ENCODE results near the gene WWOX.

Gene WWOX

DNA sequence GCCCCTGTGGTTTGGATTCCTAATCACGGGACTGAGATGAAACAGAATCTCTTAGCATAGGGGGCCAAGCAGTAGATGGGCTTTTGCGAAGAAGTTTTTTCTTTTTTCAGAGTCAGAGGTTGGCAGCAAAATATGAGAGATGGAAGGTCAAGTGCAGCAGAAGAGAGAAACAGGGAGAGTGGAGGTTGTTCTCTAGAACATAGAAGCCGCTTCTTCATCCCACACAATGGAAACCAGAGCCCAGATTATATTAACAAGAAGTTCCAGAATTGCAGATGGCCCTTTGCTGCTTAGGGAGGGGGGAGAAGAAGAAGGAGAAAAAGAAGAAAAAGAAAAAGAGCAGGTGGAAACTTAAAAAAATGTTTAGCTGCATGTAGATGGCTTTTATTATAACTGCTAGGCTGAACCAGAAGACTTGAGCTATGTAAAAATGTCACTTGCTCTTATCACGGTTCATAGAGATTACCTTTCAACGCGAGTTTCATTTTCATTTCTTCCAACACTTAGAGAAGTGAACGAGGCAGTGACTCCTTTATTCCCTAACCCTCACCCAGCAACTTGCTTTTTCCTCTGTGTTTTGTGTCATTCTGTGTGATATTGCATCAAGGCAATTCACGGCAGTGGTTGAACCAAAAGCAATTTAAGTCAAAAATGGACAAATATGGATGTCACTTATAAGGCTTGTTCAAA, 737.5 kb downstream of the WWOX start:
- no peak for DNase-seq

DNA sequence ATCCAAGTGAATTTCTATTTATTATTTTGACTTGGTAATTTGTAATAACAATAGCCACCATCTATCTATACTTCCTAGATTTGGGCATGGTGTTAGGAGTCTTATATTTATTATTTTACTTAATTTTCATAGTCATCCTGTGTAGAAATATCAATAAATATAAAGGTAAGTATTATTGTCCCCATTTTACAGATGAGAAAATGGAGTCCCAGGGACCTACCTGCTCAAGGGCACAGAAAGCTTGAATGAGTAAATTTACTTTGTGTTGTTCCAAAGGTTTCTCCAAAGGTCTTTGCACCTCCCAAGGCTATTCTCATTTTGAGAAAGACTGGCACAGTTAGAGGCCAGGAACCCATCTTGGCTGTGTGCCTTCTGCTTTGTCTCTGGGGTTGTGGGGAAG, 738.3 kb downstream of the WWOX start:
- no peak for DNase-seq

DNA sequence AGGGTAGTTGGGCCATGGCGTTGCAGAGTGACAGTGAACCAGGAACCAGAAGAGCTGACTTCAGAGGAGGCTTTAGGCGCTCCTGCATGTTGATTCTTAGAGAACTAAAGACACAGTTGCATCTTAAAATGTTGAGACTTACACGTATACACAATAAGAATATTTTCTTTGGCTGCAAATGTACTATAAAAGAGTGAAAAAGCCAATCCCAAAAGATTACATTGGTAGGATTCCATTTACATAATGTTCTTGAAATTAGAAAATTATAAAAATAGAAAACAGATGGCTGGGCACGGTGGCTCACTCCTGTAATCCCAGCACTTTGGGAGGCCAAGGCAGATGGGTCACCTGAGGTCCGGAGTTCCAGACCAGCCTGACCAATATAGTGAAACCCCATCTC, 738.8 kb downstream of the WWOX start:
- DNase-seq, result no peak

DNA sequence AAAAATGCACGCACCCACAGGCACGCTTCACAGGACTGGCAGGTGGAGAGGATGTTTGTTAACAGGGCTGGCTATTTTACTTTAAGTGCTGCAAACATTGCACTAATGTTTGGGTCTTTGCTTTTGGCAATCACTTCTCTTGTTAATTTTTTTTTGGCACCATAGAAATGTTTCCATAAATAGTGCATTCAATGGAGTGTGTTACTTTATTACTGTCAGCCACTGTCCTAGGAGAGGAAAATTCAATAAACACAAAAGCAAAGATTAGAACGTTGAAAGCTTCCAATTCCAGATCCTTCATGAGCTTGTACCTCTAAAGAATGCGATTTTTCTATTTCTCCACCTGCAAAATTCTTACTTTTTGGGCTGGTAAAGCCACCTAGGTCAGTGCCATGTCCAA, 743.5 kb downstream of the WWOX start:
- no peak for DNase-seq

DNA sequence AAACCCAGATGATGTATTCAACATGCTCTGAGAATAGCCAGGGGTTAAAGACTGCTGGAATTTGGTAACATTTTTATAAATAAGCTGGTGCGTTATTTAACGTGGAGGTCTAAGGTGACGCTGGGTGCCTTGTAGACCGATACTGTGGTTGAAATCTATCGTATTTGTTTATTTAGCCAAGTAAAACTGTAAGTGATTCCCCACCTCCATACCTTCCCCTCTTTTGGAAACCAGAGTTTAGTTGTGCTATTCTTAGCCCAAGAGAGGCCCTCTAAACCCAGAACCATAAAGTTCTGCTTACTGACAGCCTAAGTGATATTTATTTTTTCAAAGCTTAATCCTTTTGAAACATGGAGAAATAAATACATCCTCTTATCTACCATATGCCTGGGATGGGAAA, 744.5 kb downstream of the WWOX start:
- no peak for DNase-seq

DNA sequence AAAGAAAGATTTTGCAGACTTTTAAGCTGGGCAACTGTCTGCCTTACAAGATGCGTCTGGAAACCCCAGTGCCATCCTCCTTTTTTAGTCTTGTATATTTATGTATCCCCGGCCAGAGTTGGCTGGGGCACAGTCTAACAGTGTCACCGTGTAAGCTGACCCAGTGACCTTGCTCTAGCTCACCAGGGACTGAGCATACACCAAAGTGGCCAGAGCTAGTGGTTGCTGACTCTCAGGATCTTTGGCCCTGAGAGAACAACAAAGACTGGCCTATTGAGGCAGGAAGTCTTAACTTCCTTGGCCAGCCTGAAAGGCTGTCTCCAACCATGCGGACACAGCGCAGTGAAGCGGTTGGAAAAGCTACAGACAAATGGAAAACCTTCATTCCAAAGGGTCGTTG, 745.2 kb downstream of the WWOX start:
- DNase-seq, result no peak

DNA sequence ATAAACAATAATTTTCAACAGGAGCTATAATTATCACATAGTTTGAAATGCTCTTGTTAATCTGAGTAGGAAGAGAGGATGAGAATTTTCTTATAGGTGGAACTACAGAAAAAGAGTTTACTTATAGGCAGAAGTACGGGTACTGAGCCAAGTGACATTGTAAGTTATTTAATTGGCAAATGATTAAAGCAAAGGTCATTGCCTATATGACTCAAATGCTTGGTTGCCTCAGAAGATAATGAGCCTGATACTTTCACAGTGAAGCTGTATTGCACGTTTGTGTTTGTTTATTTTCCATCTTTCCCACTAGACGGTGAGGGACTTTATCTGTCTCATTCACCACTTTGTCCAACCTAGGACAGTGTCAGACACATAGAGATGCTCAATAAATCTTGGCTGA, 751.8 kb downstream of the WWOX start:
- no peak for DNase-seq

DNA sequence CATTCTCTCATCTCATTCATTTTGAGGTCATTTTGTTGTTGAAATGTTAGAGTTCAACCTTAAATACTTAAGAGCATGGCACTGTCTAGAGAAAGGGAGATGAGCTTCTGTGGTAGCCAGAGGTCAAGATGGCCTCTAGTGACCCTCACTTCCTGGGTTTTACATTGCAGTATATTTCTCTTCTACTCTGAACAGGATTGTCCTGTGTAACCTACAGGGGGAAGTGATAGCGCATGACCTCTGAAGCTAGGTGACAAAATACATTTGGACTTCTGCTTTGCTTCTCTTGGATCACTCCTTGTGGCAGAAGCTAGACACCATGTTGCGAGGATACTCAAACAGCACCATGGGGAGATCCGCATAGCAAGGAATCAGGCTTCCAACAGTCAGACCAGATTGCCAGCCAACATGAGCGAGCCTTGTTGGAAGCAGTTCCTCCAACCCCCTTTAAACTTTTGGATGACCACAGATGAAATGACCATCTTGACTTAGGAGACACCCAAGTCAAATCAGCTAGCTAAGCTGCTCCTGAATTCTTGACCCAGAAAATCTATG, 752.7 kb downstream of the WWOX start:
- DNase-seq, result no peak

DNA sequence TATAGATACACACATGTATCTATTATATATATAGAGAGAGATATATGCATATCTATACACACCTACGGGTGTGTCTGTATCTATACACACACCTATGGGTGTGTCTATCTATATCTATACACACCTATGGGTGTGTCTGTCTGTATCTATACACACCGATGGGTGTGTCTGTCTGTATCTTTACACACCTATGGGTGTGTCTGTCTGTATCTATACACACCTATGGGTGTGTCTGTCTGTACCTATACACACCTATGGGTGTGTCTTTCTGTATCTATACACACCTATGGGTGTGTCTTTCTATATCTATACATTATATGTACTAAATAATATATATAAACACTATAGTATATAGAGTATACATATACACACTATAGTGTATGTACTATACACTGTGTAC, 762.6 kb downstream of the WWOX start:
- no peak for DNase-seq

DNA sequence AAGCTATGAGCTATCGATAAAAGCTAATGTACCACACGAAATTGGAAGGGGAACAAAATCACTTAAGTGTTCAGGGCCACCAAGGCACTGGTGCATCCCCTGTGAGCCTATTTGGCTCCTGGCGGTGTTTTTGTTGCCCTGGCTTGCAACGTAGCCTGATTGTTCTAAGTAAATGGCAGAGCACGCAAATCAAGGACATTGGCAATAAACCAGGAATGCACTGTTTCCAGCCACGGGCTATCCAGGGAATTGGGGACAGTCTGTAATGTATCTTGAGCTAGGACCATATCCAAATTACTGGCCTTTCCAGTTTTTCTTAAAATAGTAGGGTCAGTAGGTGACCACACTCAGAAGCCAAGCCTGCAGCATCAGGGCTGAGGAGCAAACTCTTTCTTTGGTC, 767.1 kb downstream of the WWOX start:
- DNase-seq, result no peak

DNA sequence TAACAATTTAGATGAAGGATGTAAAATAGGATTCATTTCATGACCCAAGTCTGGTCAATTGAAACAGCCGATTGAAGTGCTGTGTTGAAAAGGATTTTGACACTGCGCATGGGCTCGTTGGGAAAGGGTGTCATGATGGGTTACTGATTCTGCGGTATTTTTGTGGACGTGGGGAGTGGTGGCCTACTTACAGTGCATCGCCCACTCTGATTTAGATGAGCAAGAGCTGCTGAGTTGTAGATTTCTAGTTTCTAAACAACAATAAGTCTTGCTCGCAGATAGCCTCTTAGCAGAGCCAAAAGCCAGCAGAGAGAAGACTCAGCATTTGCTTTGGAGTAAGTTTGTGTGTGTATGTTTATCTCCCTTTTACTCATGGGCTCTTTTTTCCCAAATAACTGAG, 770.0 kb downstream of the WWOX start:
- no peak for DNase-seq

DNA sequence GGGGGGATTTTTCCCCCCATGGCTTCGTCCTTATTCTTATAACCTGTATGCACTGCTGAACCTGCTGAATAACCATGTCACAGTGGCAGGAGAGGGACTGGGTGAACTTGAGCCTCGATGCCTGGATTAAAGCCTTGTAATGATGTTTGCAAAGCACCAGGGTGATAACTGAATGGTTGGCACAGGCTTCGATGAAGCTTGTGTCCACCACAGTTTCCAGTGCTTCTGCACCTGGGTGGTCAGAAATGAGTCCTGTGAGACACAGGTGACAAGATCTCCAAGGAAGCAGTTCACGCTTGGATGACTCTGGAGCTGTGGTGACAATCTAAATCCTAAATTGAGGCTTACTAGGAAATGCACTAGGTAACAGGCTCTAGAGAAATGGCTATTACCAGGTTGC, 771.8 kb downstream of the WWOX start:
- no peak for DNase-seq

DNA sequence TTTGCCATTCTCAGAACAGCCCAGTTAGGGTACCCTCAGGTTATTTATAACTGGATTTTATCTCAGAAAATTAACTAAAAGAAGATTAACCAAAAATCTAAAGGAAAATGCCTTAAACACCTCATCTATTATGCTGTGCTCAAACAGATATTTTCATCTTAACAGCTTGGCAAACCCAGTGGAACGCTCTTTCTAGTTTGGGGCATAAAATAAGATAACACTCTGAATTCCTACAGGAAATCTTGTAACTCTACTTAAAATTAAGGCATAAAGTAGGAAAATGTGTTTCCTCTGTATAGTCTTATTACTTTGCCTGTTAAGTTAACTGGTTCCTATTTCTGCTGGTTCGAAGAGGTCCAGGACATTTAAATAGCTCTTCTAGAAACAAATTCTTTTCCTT, 777.2 kb downstream of the WWOX start:
- DNase-seq, result no peak

DNA sequence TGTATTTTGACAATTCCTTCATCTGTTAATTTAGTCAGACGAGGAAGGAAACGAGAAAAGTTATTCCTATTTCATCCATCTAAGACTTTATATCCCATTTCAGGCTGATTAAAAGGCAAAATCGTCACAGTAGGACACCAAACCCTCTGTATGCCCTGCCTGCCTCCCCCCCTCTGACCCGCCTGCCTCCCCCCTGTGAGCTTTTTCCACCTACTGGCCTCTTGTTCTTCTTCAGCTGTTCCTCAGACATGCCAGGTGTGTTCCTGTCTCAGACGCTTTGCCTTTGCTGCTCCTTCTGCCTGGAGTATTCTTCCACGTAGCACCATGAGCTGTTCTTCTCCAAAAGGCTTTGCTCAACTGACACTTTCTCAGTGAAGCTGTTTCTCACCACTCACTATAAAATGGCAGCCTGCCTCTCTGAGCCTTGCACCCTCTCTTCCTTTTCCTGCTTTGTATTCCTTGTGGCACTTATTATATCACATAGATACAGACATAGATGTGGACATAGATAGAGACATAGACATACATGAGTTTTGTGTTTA, 777.7 kb downstream of the WWOX start:
- no peak for DNase-seq

DNA sequence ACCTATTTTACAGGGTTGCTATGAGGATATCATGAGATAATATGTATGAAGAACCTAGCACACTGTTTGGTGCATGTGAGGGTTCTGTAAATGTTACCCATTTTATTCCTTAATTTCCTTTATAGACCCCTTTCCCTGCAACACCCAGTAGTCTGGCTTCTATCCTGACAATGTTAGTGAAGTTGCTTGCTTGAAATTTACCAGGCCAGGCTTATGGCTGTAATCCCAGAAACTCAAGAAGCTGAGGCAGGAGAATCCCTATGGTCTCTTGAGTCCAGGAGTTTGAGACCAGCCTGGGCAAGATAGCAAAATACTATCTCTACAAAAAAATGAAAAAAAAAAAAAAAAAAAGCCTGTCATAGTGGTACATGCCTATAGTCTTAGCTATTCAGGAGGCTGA, 779.1 kb downstream of the WWOX start:
- DNase-seq, result no peak

DNA sequence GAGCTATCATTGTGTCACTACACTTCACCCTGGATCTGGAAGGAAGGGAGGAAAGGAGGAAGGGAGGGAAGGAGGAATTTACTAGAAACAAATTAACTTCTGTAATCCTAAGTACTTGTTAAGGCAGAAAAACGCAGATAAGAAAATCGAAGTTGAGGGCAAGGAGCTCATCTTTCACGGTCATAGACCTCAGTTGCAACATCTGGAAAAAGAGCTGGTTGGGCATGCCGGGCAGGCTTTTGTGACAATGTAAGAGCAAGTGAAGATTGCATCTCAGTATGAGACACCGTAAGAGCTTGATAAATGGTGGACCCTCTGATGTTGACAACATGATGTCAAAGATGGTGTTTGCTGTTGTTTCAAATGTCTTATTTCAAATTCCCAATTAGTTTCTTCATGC, 779.6 kb downstream of the WWOX start:
- no peak for DNase-seq

DNA sequence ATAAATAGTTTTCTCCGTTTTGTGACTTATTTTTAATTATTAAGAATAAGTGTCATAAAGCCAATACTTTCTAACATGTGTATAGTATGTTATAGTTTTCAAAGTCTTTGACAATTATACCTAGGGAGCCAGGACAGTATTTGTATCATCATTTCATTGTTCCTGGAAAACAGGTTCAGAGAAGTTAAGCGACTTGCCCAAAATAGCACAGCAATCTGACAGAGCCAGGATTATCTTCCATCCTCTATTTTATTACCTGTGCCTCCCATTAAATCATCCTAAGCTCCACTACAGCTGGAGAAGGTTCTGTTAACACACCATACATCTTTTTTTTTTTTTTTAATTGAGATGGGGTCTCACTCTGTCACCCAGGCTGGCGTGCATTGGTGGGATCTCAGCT, 782.7 kb downstream of the WWOX start:
- no peak for DNase-seq

DNA sequence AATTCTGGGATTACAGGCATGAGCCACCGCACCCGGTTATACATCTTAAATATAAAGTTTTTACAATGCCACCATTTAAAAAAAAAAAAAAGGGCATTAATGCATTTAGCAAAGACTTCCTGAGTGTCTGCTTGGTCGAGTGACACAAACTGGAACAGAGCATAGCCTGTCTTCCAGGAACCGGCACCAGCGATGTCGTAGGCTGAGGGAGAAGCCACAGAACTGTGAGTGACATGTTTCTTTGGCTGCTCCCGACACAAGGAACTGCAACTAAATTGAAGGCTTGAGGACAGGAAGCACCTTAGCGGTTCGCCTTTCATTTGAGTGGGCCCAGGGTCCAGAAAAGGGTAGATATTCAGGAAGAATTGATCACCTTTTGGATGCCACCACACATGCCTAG, 783.3 kb downstream of the WWOX start:
- DNase-seq, result no peak

DNA sequence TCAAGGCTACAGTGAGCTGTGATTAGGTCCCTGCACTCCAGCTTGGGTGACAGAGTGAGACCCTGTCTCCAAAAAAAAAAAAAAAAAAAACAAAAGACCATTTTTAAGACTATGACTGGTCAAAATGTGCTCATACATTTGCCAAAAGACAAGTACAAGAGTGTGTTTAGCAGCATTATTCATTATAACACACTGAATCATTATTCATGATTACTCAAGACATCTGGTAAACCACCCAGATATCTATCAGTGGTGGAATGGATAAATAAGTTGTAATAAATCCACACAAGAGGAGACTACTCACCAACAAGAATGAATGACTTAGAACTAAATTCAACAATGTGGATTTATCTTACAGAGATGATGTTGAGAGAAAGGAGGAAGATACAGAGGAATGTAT, 784.8 kb downstream of the WWOX start:
- DNase-seq, result no peak

DNA sequence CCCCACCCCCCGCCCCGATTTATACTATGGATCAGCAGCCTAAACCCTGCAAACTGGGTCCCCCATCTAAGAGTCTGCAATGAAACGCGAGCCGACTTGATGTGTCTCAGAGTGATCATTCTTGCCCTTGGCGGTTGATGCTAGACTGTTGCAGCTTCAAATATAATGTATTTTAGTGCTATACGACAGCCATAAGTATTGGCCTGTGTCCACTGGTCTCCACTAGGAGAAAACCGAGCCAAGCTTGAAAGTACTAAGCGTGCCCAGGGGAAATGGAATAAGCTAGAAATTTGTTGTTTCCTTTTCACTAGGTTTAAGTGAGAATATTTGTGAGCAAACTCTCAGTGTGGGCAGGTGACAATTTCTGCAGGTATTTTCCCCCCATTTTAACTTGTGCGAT, 789.9 kb downstream of the WWOX start:
- DNase-seq, result no peak

DNA sequence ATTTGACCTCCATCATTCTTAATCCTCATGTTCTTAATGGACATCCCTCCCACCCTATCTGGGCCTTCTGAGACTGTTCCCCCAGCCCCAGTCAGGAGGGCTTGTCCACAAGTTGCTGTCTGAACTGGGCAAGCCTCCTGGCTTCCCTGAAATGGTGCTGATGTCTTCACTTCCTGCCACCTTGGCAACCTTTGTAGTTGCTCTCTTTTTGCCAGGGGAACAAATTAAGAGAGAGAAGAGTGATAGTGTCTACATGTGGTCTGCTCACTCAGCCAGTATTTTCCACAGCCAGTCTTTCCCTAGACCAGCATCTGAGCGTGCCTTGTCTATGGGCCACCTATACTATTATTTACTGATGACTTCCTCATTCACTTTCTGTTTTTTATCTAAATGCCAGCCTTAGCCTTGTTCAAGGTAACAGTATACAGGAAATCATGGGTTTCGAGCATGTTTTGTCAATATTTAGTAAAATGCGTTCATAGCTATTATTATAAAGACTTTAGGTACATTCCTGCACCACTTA, 791.0 kb downstream of the WWOX start:
- no peak for DNase-seq

DNA sequence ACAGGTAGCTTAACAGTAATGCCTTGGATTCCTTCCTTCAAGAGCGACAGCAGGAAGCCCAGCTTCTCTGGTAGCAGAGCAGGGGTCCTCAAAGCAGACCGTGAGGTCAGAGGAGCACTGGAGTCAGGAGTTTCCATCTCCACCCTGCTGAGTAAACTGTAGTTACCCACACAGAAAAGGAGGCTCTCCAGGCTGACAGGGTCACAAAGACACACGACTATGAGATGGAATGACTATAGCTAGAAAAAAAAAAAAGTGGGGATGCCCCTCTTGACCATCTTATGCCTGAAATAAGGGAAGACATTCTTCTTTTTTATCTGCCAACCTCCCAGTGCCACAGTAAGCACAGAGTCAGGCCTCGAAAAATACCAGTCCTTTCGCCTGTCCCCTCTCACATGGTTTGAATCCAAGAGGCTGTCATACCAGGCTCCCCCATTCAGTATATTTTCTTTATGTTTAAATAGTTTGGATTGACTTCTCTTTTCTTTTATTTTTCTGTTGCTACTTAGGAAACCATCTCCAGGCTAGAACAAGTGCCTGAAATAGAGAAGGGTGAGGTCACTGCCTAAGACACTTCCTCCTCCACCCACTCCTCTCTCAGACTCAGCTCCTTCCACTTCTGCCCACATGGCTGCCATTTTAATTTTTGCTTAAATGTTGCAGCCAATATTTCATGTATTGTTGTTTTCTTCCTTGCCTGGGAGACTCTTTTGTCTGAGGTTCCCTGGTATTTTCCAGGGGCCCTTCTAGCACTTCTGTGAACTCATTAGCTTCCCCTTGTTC, 793.7 kb downstream of the WWOX start:
- DNase-seq, result no peak

DNA sequence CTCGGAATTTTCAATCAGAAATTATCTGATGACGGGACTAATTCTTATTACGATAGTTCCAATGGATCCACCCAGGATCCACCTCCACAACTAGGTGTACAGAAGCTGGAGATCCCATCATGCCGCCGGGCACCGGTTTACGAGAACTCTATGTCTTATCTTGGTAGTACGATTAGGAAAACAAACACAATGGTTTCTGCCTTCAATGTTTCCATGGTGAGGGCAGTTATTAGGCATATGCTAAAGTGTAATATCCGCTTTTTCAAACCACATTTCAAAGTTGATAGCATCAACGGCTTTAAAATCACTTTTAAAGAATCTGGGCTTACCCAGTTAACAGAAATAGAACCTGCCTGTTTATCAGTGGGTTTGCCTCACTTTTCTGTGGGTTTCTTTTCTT, 795.4 kb downstream of the WWOX start:
- DNase-seq, result no peak

DNA sequence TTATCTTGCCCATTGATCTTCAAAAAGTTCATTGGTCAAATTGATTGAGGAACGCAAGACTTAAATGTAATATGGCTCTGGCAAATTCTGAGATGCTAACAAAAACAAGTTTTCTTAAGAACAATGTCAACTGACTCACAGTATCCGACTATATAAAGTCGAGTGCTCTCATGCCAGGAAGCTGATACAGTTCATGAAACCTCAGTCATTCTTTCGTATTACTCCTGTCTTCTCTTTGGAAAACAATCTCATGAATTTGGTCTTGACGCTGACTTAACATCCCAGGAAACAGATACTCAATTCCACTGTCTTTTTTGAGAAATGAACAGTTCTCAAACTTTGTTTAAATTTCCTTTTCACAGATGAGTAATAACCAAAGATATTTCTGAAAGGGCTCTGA, 796.2 kb downstream of the WWOX start:
- DNase-seq, result no peak
